Endothelial cell of umbilical vein (primary cell): ENCODE measurements around the gene SFTA2. TPM values are rescaled to one million over a fixed set of nuclear protein-coding genes. Genes with fewer than 3 reads are reported as not detected.

Source experiments
- BruUV-seq: library from RNA; stranded (reverse); fragments of 400-500 nt; replicated peaks from 2 replicates; lab custom pipeline; 2021; lab: Mats Ljungman, UMichigan
- CTCF ChIA-PET: fragments of 300-600, 350-600 bp; sonication (Branson Sonifier 250); formaldehyde crosslinking; loops from one replicate; lab custom pipeline; 2021; ENCODE audit warnings: antibody characterized with exemption, inconsistent platforms; lab: Charles Lee
- POLR2A ChIA-PET: fragments of 300-600, 350-600 bp; sonication (Branson Sonifier 250); formaldehyde crosslinking; loops from one replicate; lab custom pipeline; 2021; ENCODE audit warnings: antibody characterized with exemption, inconsistent platforms; lab: Charles Lee
- DNase-seq: peaks from one replicate; pipeline ENCODE4 v3.0.0-alpha.2; 2011; ENCODE audit warnings: low read depth, low spot score
- FAIRE-seq: peaks from 2 replicates; lab custom pipeline; 2011; peaks lifted over from hg19 to GRCh38; lab: Jason Lieb, UNC
- H2AFZ ChIP-seq: 2 replicates; pipeline ENCODE4 v1.6.0; 2012; ENCODE audit warnings: low read depth, low read length, control low read depth, inconsistent platforms
- H3K27ac ChIP-seq: 2 replicates; pipeline ENCODE4 v1.5.1; 2011; ENCODE audit warnings: low read depth, mild to moderate bottlenecking, control low read depth, low read length, moderate library complexity; ENCODE audit not compliant: insufficient read depth
- H3K27me3 ChIP-seq, 2 experiments: 2 replicates each; pipeline versions ENCODE4 v1.6.0 to v1.6.1; 2011; ENCODE audit warnings: low read length in 2 of 2, mixed read lengths in 1 of 2; ENCODE audit not compliant: control insufficient read depth in 2 of 2, insufficient read depth in 2 of 2
- H3K36me3 ChIP-seq, 2 experiments: 2 replicates in 1 of 2; 3 replicates in 1 of 2; pipeline ENCODE4 v1.5.1; 2011; ENCODE audit warnings: low read length in 2 of 2, mild to moderate bottlenecking in 1 of 2, moderate library complexity in 1 of 2; ENCODE audit not compliant: control insufficient read depth in 2 of 2, insufficient read depth in 2 of 2; ENCODE audit errors: extremely low read depth in 1 of 2
- H3K4me1 ChIP-seq: 3 replicates; pipeline ENCODE4 v1.5.1; 2011; ENCODE audit warnings: mild to moderate bottlenecking, low read length; ENCODE audit not compliant: control insufficient read depth, insufficient read depth; ENCODE audit errors: extremely low read depth
- H3K4me2 ChIP-seq: 2 replicates; pipeline ENCODE4 v1.6.1; 2011; ENCODE audit warnings: low read length, control low read depth, mixed read lengths; ENCODE audit not compliant: insufficient read depth
- H3K4me3 ChIP-seq, 3 experiments: fragments of 200-600 bp in 1 of 3; sonication (generic), shearing (Covaris generic) in 1 of 3; replicated peaks in 1 of 3; 2 replicates each; pipeline ENCODE4 v1.5.1; 2011 to 2016; ENCODE audit warnings: control low read depth in 3 of 3, low read length in 3 of 3, mild to moderate bottlenecking in 2 of 3, inconsistent platforms in 1 of 3, low read depth in 1 of 3, moderate library complexity in 1 of 3; ENCODE audit not compliant: insufficient read depth in 1 of 3
- H3K79me2 ChIP-seq: 2 replicates; pipeline ENCODE4 v1.6.0; 2012; ENCODE audit warnings: low read length, inconsistent platforms; ENCODE audit not compliant: control insufficient read depth, insufficient read depth
- H3K9ac ChIP-seq: replicated peaks from 2 replicates; pipeline ENCODE3; 2011; ENCODE audit warnings: low read length, control low read depth; ENCODE audit not compliant: insufficient read depth; ENCODE audit errors: extremely low read depth
- H3K9me1 ChIP-seq: replicated peaks from 3 replicates; pipeline ENCODE4 v1.6.0; 2011; ENCODE audit warnings: mild to moderate bottlenecking, low read length; ENCODE audit not compliant: control insufficient read depth, insufficient read depth; ENCODE audit errors: extremely low read depth
- H3K9me3 ChIP-seq: replicated peaks from 2 replicates; pipeline ENCODE4 v1.5.1; 2012; ENCODE audit warnings: low read length, inconsistent platforms; ENCODE audit not compliant: control insufficient read depth, insufficient read depth
- H4K20me1 ChIP-seq: replicated peaks from 2 replicates; pipeline ENCODE3; 2011; ENCODE audit warnings: mild to moderate bottlenecking, low read length; ENCODE audit not compliant: control insufficient read depth, insufficient read depth; ENCODE audit errors: extremely low read depth
- CTCF ChIP-seq, 2 donors: IDR thresholded peaks; 1 replicate in 1 of 2; 2 replicates in 1 of 2; pipeline ENCODE4 v1.5.1; 2011; ENCODE audit warnings: low read length in 2 of 2, mild to moderate bottlenecking in 2 of 2, moderate library complexity in 2 of 2, control low read depth in 1 of 2, inconsistent platforms in 1 of 2, low read depth in 1 of 2; ENCODE audit not compliant: insufficient read depth in 1 of 2; ENCODE audit errors: extremely low read depth in 1 of 2
- EZH2 ChIP-seq: IDR thresholded peaks from 2 replicates; pipeline ENCODE4 v1.6.1; 2012; ENCODE audit warnings: borderline replicate concordance, low read depth, mild to moderate bottlenecking, moderate library complexity, low read length, inconsistent platforms; ENCODE audit not compliant: severe bottlenecking
- FOS ChIP-seq: IDR thresholded peaks from 2 replicates; pipeline ENCODE4 v1.6.1; 2011; ENCODE audit warnings: mild to moderate bottlenecking, low read length, moderate library complexity, borderline replicate concordance; ENCODE audit not compliant: insufficient read depth
- GATA2 ChIP-seq: IDR thresholded peaks from 2 replicates; pipeline ENCODE4 v1.7.0; 2011; ENCODE audit warnings: low read depth, mild to moderate bottlenecking, moderate library complexity, mixed read lengths, low read length; ENCODE audit not compliant: insufficient read length, insufficient read depth
- JUN ChIP-seq: IDR thresholded peaks from 2 replicates; pipeline ENCODE4 v1.6.1; 2011; ENCODE audit warnings: borderline replicate concordance, low read depth; ENCODE audit not compliant: insufficient read length, insufficient read depth
- MYC ChIP-seq: IDR thresholded peaks from one replicate; pipeline ENCODE4 v1.6.1; 2011; ENCODE audit warnings: mild to moderate bottlenecking, low read depth, low read length
- POLR2A ChIP-seq: IDR thresholded peaks from 2 replicates; pipeline ENCODE4 v1.6.1; 2012; ENCODE audit warnings: low read depth, mild to moderate bottlenecking, control low read depth, low read length
- POLR2AphosphoS5 ChIP-seq: IDR thresholded peaks from 2 replicates; pipeline ENCODE4 v1.6.1; 2012; ENCODE audit warnings: low read depth, mild to moderate bottlenecking, control low read depth, low read length, moderate library complexity; ENCODE audit not compliant: insufficient read depth
- dilution Hi-C: fragments of 300-500 bp; cut with MboI; formaldehyde crosslinking; loops from one replicate; pipeline ENCODE4 v1.15.0; 2019; ENCODE audit warnings: low sequenced_read_pairs; ENCODE audit not compliant: extremely low pct_ligation_motif_present
- intact Hi-C: fragments of 100-400 bp; cut with micrococcal nuclease; formaldehyde crosslinking; loops from one replicate; pipeline ENCODE4 v1.10.0; 2022
- polyA plus RNA-seq, 4 experiments: library from polyadenylated mRNA; depleted of rRNA in 3 of 4; stranded (reverse) in 3 of 4; unstranded in 1 of 4; fragments of >200 nt; gene quantifications; 2 replicates each; pipeline versions ENCODE4 v1.2.1 to v1.2.3, GENCODE V29; 2011 to 2012; ENCODE audit warnings: missing spikeins in 1 of 4
- total RNA-seq: library from RNA; stranded (reverse); gene quantifications from 2 replicates; pipeline ENCODE4 v1.2.3, GENCODE V29; 2021
- TF ChIP-seq, protein P1 (sequence below): IDR thresholded peaks from 2 replicates; pipeline ENCODE4 v1.6.1; 2011; ENCODE audit not compliant: insufficient read depth, insufficient read length

SFTA2 gene
- total and polyA plus RNA-seq, 2 donors (not counting 3 experiments of a cell fraction or from before 2014, with no cell fraction given) = not detected

- no peak for DNase-seq
- no peak overlapping the region for H3K27ac ChIP-seq
Measured at GRCh38 chr6:30884521-30885480, 47.2 kb downstream of the SFTA2 start.

More at GRCh38 chr6:30884521-30885480, 47.2 kb downstream of the SFTA2 start:
- dilution Hi-C loops = loop anchor here (25.0 kb wide), 1 partner anchor 148 kb away; the partner anchor contains the start of genes FLOT1 and IER3
- Histone ChIP-seq H2AFZ (peak overlapping the region; percentile 48), H3K27me3 (peaks cover 0 to 2% of the 10 kb centered on the region in 2 experiments), H3K36me3 (no peaks in the 10 kb centered on the region), H4K20me1 (no peaks in the 10 kb centered on the region), H3K9me3 (no peaks in the 10 kb centered on the region), H3K4me3 (peak overlapping the region; percentile 22 to 76 (median 47)), H3K9ac (no peak overlapping the region), H3K9me1 (no peaks in the 10 kb centered on the region), H3K79me2 (no peaks in the 10 kb centered on the region), H3K4me1 (no peaks in the 10 kb centered on the region), H3K4me2 (peak overlapping the region; percentile 10)
- intact Hi-C loops = no loop called here
- TF ChIP-seq, protein P1, sequence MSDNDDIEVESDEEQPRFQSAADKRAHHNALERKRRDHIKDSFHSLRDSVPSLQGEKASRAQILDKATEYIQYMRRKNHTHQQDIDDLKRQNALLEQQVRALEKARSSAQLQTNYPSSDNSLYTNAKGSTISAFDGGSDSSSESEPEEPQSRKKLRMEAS = no peak
- TF ChIP-seq POLR2A = no peak
- TF ChIP-seq CTCF (IDR thresholded peaks at IDR 0.05; ENCODE audit: extremely low read depth in 1 of 2, insufficient read depth in 1 of 2, low read depth in 1 of 2, low read length in 2 of 2) = no peak
- TF ChIP-seq MYC = no peak
- no peak for TF ChIP-seq POLR2AphosphoS5
- no peak for TF ChIP-seq GATA2
- no peak for TF ChIP-seq JUN
- TF ChIP-seq FOS = no peak
- TF ChIP-seq EZH2 = no peak
- CTCF ChIA-PET = interaction anchor here (0.7 to 7.0 kb wide), 12 partner anchors 9 to 403 kb away, joined by 3 to 36 read pairs (median 4); partner anchors contain the start of gene VARS2
- POLR2A ChIA-PET = interaction anchor here (0.6 to 0.7 kb wide), 2 partner anchors 110 to 147 kb away, joined by 6 read pairs; no protein-coding TSS in a partner anchor
- no TSS peak for BruUV-seq
- FAIRE-seq = no peak
